Fibroblast of skin of right biceps (primary cell): ENCODE results near the gene NPY2R.

Experiments
- DNase-seq: peaks from one replicate; pipeline ENCODE4 v3.0.0-alpha.2; 2013

Gene NPY2R

GRCh38 chr4:155249016-155249566 lies 40.7 kb downstream of the NPY2R start:
- no peak for DNase-seq

DNA sequence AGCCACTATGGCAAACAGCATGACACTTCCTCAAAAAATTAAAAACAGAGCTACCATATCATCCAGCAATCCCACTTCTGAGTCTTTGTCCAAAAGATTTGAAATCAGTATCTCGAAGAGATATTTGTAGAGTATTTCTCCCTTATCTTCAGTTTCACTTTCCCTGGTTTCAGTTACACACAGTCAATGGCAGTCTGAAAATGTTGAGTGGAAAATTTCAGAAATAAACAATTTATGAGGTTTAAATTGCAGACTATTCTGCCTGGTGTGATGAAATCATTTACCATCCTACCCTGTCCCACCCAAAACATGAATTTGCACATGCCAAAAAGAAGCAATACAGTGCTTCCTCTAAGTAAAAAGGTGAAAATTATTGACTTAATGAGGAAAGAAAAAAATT lies 43.9 kb downstream of the NPY2R start:
- no peak for DNase-seq

- DNase-seq = no peak
Observed at GRCh38 chr4:155263480-155263879, 55.0 kb downstream of the NPY2R start.

GRCh38 chr4:155265113-155265512 lies 56.7 kb downstream of the NPY2R start:
- DNase-seq = no peak
